H1 (cell line): ENCODE results near the gene CABP2. TPM values are rescaled to one million over a fixed set of nuclear protein-coding genes. Genes with fewer than 3 reads are reported as not detected.

Experiments used
- CEBPB ChIP-seq: IDR thresholded peaks from 2 replicates; pipeline ENCODE4 v1.6.1; 2012; ENCODE audit warnings: low read depth, low read length
- CHD2 ChIP-seq: IDR thresholded peaks from 2 replicates; pipeline ENCODE4 v1.6.1; 2012; ENCODE audit warnings: low read length, improper control_type of control experiment
- EZH2 ChIP-seq: fragments of 200-600 bp; sonication (generic); IDR thresholded peaks from 2 replicates; pipeline ENCODE4 v1.7.1; 2012; ENCODE audit warnings: low read depth, mild to moderate bottlenecking, moderate library complexity, low read length, inconsistent platforms; ENCODE audit not compliant: severe bottlenecking
- KDM4A ChIP-seq: IDR thresholded peaks from one replicate; pipeline ENCODE4 v1.7.1; 2012; ENCODE audit warnings: low read depth, mild to moderate bottlenecking, moderate library complexity, low read length, inconsistent platforms; ENCODE audit not compliant: severe bottlenecking
- KDM5A ChIP-seq: fragments of 200-600 bp; IDR thresholded peaks from 2 replicates; pipeline ENCODE4 v1.7.1; 2012; ENCODE audit warnings: mild to moderate bottlenecking, low read length, inconsistent platforms, mixed read lengths
- SIRT6 ChIP-seq: IDR thresholded peaks from one replicate; pipeline ENCODE4 v1.7.1; 2012; ENCODE audit warnings: low read length, inconsistent platforms
- ZNF274 ChIP-seq: IDR thresholded peaks from 2 replicates; pipeline ENCODE4 v1.7.0; 2012; ENCODE audit warnings: low read length, borderline replicate concordance; ENCODE audit errors: extremely low read depth
- polyA plus RNA-seq, 7 experiments: library from polyadenylated mRNA; depleted of rRNA in 3 of 7; stranded (reverse) in 5 of 7; unstranded in 2 of 7; fragments of >200 nt in 5 of 7; fragments of 200-250 nt in 2 of 7; gene quantifications; 1 replicate in 5 of 7; 2 replicates in 1 of 7; 4 replicates in 1 of 7; pipeline versions ENCODE4 v1.2.1 to v1.2.3, GENCODE V29; 2011 to 2013; ENCODE audit warnings: missing spikeins in 2 of 7, mixed read lengths in 2 of 7
- total RNA-seq: library from RNA; stranded (reverse); fragmentation: NEBNext Ultra II Directional; extraction: Animal tissue kit (Norgen Biotek cat#: 25700); gene quantifications from 2 replicates; pipeline ENCODE4 v1.2.1, GENCODE V29; 2021
- TF ChIP-seq, protein P1 (sequence below): IDR thresholded peaks from 2 replicates; pipeline ENCODE4 v1.6.1; 2011; ENCODE audit warnings: low read depth, mild to moderate bottlenecking, low read length; ENCODE audit not compliant: insufficient read depth

Gene CABP2
- total and polyA plus RNA-seq, 2 of the 8 experiments (the other 6 are each of a cell fraction or from before 2014, with no cell fraction given), result not detected

DNA sequence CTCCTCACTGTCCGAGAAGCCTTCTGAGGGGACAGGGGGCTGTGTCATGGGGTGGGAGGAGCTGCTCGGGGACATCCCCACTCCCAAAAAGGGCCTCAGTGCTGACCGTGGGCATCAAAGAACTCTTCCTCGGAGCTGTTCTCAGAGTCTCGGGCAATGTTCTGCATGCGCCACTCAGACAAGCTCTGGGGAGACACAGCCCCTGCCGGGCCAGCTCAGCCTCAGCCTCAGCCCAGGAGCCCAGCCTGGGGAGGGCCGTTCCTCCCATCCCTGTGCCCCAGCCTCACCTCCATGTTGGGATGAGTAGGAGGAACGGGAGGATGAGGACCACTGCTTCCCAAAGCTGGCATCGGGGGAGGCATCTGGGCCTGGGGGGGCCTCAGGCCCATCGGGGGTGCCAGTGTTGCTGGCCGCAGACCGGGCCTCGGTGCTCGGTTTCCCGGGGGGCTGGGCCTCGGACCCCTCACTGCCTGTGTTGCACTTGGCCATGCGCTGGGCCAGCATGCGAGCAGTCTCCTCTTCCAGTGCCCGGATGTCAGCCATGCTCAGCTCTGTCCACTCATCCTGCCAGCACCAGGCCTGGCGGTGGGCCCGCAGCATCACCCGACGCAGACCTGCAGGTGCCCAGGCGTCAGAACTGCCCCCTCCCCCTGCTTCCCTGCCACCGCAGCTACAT, 23.3 kb downstream of the CABP2 start (continued):
- TF ChIP-seq EZH2, result no peak
- TF ChIP-seq KDM5A, result no peak
- TF ChIP-seq SIRT6, result no peak
- no peak for TF ChIP-seq ZNF274
- TF ChIP-seq CHD2, result no peak
- no peak for TF ChIP-seq CEBPB
- TF ChIP-seq, protein P1, sequence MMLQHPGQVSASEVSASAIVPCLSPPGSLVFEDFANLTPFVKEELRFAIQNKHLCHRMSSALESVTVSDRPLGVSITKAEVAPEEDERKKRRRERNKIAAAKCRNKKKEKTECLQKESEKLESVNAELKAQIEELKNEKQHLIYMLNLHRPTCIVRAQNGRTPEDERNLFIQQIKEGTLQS, result no peak
- TF ChIP-seq KDM4A, result no peak
